SK-N-MC (cell line): ENCODE results near the gene TMEM150A.
A peak's percentile ranks its signal among the peaks of the same experiment; 100 is the strongest.

ENCODE experiments used
- EZH2 ChIP-seq: fragments of 200-600 bp; sonication (generic); IDR thresholded peaks from one replicate; pipeline ENCODE4 v1.6.1; 2017; ENCODE audit warnings: antibody characterized with exemption
- FOXP2 ChIP-seq: optimal IDR thresholded peaks from 2 replicates; pipeline ENCODE3; 2011; ENCODE audit warnings: mild to moderate bottlenecking, moderate library complexity; ENCODE audit not compliant: insufficient read depth; ENCODE audit errors: extremely low read length, control extremely low read depth
- POLR2AphosphoS5 ChIP-seq: IDR thresholded peaks from 2 replicates; pipeline ENCODE4 v1.6.1; 2012; ENCODE audit warnings: mild to moderate bottlenecking, low read depth, low read length, borderline replicate concordance

DNA sequence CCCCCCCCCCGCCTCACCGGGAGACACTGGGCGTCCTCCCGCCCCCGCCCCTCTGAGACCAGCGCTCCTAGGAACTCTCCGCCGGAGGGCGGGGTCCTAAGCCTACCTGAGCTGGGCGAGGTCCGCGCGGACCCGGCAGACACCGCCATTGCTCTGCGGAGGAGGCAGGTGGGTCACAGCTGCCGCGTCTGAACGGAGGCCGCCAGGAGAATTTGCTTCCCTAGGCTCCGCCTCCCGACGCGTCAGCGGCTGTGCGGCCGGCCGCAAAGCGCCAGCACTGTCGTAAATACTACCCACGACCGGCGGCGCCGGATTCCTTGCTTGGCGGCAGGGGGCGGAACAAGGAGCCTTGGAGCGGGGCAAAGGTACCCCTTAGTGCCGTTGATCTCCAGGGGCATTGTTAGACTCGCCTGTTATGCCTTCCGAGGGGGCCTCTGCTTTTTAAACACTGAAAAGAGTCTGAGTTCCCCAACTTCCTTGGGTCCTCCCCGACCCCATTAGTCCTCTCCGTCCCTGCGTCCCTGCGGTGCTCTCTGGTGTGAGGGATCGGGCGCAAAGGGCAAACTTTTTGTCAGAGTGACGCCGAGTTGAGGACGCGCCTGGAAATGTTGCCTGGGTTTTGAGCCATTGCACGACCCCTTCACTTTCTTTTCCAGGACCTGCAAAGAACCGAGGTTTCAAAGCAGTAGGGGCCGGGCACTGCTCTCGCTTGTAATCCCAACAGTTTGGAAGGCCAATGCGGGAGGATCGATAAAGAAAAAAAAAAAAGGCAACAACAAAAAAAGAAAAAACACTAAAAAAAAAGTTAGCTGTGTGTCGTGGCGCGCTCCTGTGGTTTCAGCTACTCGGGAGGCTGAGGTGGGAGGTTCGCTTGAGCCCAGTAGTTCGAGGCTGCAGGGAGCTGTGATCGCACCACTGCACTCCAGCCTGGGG, 41.0 kb downstream of the TMEM150A start, which contains the start of gene GGCX:
- TF ChIP-seq EZH2 (no peak), POLR2AphosphoS5 (peak; percentile 94), FOXP2 (peak; percentile 63)
